Measurements from ENCODE around the gene USB1. TPM values are rescaled to one million over a fixed set of nuclear protein-coding genes. Genes with fewer than 3 reads are reported as not detected.
A peak's percentile ranks its signal among the peaks of the same experiment; 100 is the strongest.

Gene USB1
- polyA plus RNA-seq (ENCODE audit: insufficient read length in 4 of 4) = 10 to 100 TPM; 20.8 to 23.3 (median 22.1) TPM

- DNase-seq (ENCODE audit: low read depth in 4 of 4, low spot score in 3 of 4) = peak in 1 of 4 donors; percentile 74
Observed at GRCh38 chr16:58000706-58001676, at the start of gene USB1. USB1 (plus strand) TSS chr16:58001407; CDS start chr16:58001484, 77 bp downstream.

GRCh38 chr16:57952909-57953308, 48.3 kb upstream of the USB1 start:
- no peak for DNase-seq (ENCODE audit: low read depth in 4 of 4, low spot score in 3 of 4)

GRCh38 chr16:57953857-57954256, 47.4 kb upstream of the USB1 start:
- no peak for DNase-seq (ENCODE audit: low read depth in 4 of 4, low spot score in 3 of 4)

GRCh38 chr16:57955572-57956188, 45.5 kb upstream of the USB1 start:
- no peak for DNase-seq (ENCODE audit: low read depth in 4 of 4, low spot score in 3 of 4)

- no peak for DNase-seq (ENCODE audit: low read depth in 4 of 4, low spot score in 3 of 4)
Observed at GRCh38 chr16:57956270-57956808, 44.9 kb upstream of the USB1 start.

- no peak for DNase-seq (ENCODE audit: low read depth in 4 of 4, low spot score in 3 of 4)
Observed at GRCh38 chr16:57956924-57957672, 44.1 kb upstream of the USB1 start.

- no peak for DNase-seq (ENCODE audit: low read depth in 4 of 4, low spot score in 3 of 4)
Observed at GRCh38 chr16:57957673-57958392, 43.4 kb upstream of the USB1 start.

GRCh38 chr16:57958544-57958943, 42.7 kb upstream of the USB1 start:
- no peak for DNase-seq (ENCODE audit: low read depth in 4 of 4, low spot score in 3 of 4)

- DNase-seq (ENCODE audit: low read depth in 4 of 4, low spot score in 3 of 4) = peak in 1 of 4 donors; percentile 12
Observed at GRCh38 chr16:57959121-57959520, 42.1 kb upstream of the USB1 start.

- no peak for DNase-seq (ENCODE audit: low read depth in 4 of 4, low spot score in 3 of 4)
Observed at GRCh38 chr16:57959804-57960203, 41.4 kb upstream of the USB1 start.

GRCh38 chr16:57960310-57960709, 40.9 kb upstream of the USB1 start:
- no peak for DNase-seq (ENCODE audit: low read depth in 4 of 4, low spot score in 3 of 4)

- DNase-seq (ENCODE audit: low read depth in 4 of 4, low spot score in 3 of 4) = no peak
Observed at GRCh38 chr16:57960826-57961472, 40.3 kb upstream of the USB1 start.

GRCh38 chr16:57961538-57961937, 39.7 kb upstream of the USB1 start:
- DNase-seq (ENCODE audit: low read depth in 4 of 4, low spot score in 3 of 4) = no peak

GRCh38 chr16:57962046-57962445, 39.2 kb upstream of the USB1 start:
- DNase-seq (ENCODE audit: low read depth in 4 of 4, low spot score in 3 of 4) = no peak

GRCh38 chr16:57962756-57963155, 38.5 kb upstream of the USB1 start:
- no peak for DNase-seq (ENCODE audit: low read depth in 4 of 4, low spot score in 3 of 4)

GRCh38 chr16:57964157-57964700, 37.0 kb upstream of the USB1 start:
- no peak for DNase-seq (ENCODE audit: low read depth in 4 of 4, low spot score in 3 of 4)

GRCh38 chr16:57966204-57966771, 34.9 kb upstream of the USB1 start:
- no peak for DNase-seq (ENCODE audit: low read depth in 4 of 4, low spot score in 3 of 4)

- no peak for DNase-seq (ENCODE audit: low read depth in 4 of 4, low spot score in 3 of 4)
Observed at GRCh38 chr16:57966986-57967385, 34.2 kb upstream of the USB1 start.

- DNase-seq (ENCODE audit: low read depth in 4 of 4, low spot score in 3 of 4) = no peak
Observed at GRCh38 chr16:57967916-57968315, 33.3 kb upstream of the USB1 start.
